ENCODE results near the gene SLC9A5.

Gene SLC9A5

DNA sequence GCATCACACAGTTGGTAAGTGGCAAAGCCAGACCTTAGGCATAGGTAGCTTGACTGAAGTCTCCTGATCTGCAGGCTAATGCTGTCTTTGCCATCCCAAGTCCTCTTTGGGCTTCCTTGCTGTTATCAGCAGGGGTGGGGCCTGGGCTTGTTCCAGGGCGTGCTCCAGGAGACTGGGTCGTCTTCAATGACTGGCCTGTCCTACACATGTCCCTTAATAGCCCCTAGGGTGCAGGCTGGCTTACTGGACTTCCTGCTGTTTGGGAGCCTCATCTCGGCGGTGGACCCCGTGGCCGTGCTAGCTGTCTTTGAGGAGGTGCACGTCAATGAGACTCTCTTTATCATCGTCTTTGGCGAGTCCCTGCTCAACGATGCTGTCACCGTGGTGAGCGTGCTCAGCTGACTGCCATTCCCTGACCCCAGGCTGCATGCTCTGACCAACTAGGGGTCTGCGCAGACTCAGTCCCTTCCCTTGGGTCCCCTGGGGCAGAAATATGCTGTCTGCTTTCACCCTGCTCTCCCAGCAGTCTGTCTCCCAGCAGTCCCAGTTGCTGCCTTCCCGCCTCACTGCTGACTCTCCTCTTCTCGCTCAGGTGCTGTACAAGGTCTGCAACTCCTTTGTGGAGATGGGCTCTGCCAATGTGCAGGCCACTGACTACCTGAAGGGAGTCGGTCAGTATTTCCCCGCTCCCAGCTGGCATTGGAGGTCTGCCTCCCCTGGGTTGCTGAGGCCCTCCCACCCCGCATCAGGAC, 6.2 kb downstream of the SLC9A5 start:
- DNase-seq (ENCODE audit: low read depth in 1 of 2, low spot score in 1 of 2) = no peak
- Histone ChIP-seq H3K27me3 (ENCODE audit: insufficient read depth, poor library complexity, severe bottlenecking) (peaks cover 4% of the 10 kb centered on the region), H3K27ac (replicated peaks) (no peak overlapping the region), H3K4me3 (replicated peaks; ENCODE audit: insufficient read depth, low read length) (no peak overlapping the region)
- TF ChIP-seq, protein P1, sequence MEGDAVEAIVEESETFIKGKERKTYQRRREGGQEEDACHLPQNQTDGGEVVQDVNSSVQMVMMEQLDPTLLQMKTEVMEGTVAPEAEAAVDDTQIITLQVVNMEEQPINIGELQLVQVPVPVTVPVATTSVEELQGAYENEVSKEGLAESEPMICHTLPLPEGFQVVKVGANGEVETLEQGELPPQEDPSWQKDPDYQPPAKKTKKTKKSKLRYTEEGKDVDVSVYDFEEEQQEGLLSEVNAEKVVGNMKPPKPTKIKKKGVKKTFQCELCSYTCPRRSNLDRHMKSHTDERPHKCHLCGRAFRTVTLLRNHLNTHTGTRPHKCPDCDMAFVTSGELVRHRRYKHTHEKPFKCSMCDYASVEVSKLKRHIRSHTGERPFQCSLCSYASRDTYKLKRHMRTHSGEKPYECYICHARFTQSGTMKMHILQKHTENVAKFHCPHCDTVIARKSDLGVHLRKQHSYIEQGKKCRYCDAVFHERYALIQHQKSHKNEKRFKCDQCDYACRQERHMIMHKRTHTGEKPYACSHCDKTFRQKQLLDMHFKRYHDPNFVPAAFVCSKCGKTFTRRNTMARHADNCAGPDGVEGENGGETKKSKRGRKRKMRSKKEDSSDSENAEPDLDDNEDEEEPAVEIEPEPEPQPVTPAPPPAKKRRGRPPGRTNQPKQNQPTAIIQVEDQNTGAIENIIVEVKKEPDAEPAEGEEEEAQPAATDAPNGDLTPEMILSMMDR (IDR thresholded peaks at IDR 0.05; ENCODE audit: insufficient read depth, low read length) = no peak
- TF ChIP-seq POLR2AphosphoS5 (IDR thresholded peaks at IDR 0.05; ENCODE audit: low read depth) = no peak
- TF ChIP-seq, protein P2, sequence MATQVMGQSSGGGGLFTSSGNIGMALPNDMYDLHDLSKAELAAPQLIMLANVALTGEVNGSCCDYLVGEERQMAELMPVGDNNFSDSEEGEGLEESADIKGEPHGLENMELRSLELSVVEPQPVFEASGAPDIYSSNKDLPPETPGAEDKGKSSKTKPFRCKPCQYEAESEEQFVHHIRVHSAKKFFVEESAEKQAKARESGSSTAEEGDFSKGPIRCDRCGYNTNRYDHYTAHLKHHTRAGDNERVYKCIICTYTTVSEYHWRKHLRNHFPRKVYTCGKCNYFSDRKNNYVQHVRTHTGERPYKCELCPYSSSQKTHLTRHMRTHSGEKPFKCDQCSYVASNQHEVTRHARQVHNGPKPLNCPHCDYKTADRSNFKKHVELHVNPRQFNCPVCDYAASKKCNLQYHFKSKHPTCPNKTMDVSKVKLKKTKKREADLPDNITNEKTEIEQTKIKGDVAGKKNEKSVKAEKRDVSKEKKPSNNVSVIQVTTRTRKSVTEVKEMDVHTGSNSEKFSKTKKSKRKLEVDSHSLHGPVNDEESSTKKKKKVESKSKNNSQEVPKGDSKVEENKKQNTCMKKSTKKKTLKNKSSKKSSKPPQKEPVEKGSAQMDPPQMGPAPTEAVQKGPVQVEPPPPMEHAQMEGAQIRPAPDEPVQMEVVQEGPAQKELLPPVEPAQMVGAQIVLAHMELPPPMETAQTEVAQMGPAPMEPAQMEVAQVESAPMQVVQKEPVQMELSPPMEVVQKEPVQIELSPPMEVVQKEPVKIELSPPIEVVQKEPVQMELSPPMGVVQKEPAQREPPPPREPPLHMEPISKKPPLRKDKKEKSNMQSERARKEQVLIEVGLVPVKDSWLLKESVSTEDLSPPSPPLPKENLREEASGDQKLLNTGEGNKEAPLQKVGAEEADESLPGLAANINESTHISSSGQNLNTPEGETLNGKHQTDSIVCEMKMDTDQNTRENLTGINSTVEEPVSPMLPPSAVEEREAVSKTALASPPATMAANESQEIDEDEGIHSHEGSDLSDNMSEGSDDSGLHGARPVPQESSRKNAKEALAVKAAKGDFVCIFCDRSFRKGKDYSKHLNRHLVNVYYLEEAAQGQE (IDR thresholded peaks at IDR 0.05; ENCODE audit: insufficient replicate concordance, low read depth) = no peak
- no peak for TF ChIP-seq SPI1 (IDR thresholded peaks at IDR 0.05; ENCODE audit: borderline replicate concordance, low read depth)
- TF ChIP-seq GABPA (IDR thresholded peaks at IDR 0.05; ENCODE audit: low read depth) = no peak

DNA sequence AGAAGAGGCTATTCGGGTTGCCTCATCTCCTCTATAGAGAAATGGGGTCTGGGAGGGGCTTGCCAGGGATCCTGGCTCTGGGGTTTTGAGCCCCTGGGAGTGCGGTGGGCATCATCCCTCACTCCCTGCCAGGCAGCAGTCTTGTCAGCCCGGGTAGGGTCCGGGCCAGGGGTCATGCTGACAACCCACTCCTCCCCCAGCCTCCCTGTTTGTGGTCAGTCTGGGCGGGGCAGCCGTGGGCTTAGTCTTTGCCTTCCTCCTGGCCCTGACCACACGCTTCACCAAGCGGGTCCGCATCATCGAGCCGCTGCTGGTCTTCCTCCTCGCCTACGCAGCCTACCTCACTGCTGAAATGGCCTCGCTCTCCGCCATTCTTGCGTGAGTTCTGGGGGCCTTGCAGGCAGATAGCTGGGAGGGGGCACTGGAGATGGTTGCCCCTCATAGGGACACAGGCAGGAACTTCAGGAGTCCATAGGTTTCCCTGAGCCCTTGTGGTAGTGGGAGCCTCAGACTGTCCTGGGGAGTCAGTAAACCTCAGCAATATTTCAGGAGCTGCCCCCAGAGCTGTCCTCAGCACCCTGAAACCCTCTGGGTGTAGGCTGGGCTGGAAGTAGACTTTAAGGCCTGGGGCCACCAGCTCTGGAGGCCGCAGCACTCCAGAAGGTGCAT, 6.9 kb downstream of the SLC9A5 start:
- Histone ChIP-seq H3K27me3 (ENCODE audit: insufficient read depth, poor library complexity, severe bottlenecking) (peaks cover under 1% of the 10 kb centered on the region), H3K27ac (replicated peaks) (no peak overlapping the region), H3K4me3 (replicated peaks; ENCODE audit: insufficient read depth, low read length) (no peak overlapping the region)
- TF ChIP-seq, protein P2 (IDR thresholded peaks at IDR 0.05; ENCODE audit: insufficient replicate concordance, low read depth) = no peak
- TF ChIP-seq POLR2AphosphoS5 (IDR thresholded peaks at IDR 0.05; ENCODE audit: low read depth) (no peak), SPI1 (IDR thresholded peaks at IDR 0.05; ENCODE audit: borderline replicate concordance, low read depth) (no peak), GABPA (IDR thresholded peaks at IDR 0.05; ENCODE audit: low read depth) (no peak)
- TF ChIP-seq, protein P1 (IDR thresholded peaks at IDR 0.05; ENCODE audit: insufficient read depth, low read length) = no peak
- no peak for DNase-seq (ENCODE audit: low read depth in 1 of 2, low spot score in 1 of 2)

DNA sequence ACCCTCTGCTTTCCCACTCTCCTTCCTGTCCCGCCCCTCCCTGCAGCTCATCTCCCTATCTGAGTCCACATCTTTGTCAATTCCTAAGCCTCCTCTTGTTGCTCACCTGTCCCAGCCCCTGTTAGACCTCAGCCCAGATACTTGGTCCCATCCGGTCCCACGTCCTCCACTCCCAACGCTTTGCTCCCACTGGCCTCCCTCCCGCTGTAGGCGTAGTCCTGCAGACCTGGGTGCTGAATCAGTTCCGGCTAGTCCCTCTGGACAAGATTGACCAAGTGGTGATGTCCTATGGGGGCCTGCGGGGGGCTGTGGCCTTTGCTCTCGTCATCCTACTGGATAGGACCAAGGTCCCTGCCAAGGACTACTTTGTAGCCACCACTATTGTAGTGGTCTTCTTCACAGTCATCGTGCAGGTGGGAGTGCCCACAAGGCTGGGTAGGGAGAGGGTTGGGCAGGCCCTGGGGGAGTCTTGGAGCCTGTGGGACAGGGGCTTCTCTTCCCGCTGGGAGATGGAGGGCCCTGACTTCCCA, 8.0 kb downstream of the SLC9A5 start:
- no peaks in the 10 kb centered on the region for H3K27me3 ChIP-seq (ENCODE audit: insufficient read depth, poor library complexity, severe bottlenecking)
- TF ChIP-seq POLR2AphosphoS5 (IDR thresholded peaks at IDR 0.05; ENCODE audit: low read depth) (no peak), GABPA (IDR thresholded peaks at IDR 0.05; ENCODE audit: low read depth) (no peak), SPI1 (IDR thresholded peaks at IDR 0.05; ENCODE audit: borderline replicate concordance, low read depth) (no peak)
- TF ChIP-seq, protein P1 (IDR thresholded peaks at IDR 0.05; ENCODE audit: insufficient read depth, low read length) = no peak
- TF ChIP-seq, protein P2 (IDR thresholded peaks at IDR 0.05; ENCODE audit: insufficient replicate concordance, low read depth) = no peak
- no peak overlapping the region for H3K27ac ChIP-seq (replicated peaks)
- no peak overlapping the region for H3K4me3 ChIP-seq (replicated peaks; ENCODE audit: insufficient read depth, low read length)
- no peak for DNase-seq (ENCODE audit: low read depth in 1 of 2, low spot score in 1 of 2)

Data from HL-60 (cell line).